HepG2 (cell line): ENCODE measurements around the gene OTOG. TPM values are rescaled to one million over a fixed set of nuclear protein-coding genes. Genes with fewer than 3 reads are reported as not detected.

ENCODE experiments used
- ATAC-seq: fragments of 200-7000 bp; cut with Tn5 transposase; 3 replicates; pipeline ENCODE4 v1.9.1; 2020; ENCODE audit warnings: mild to moderate bottlenecking, moderate library complexity
- BruUV-seq: library from RNA; stranded (reverse); fragments of 400-500 nt; replicated peaks from 2 replicates; lab custom pipeline; 2021; lab: Mats Ljungman, UMichigan
- CTCF ChIA-PET: fragments of 300-600 bp; formaldehyde crosslinking; extraction: SDS; loops from one replicate; lab custom pipeline; 2021; ENCODE audit warnings: low total read pairs, inconsistent platforms, low intra/inter-chr PET ratio; lab: Yijun Ruan, JAX
- POLR2A ChIA-PET: fragments of 350-600 bp; sonication (Branson Sonifier 250); formaldehyde crosslinking; loops from one replicate; lab custom pipeline; 2020; ENCODE audit warnings: antibody characterized with exemption, inconsistent platforms; lab: Yijun Ruan, JAX
- DNase-seq: peaks from one replicate; pipeline ENCODE4 v3.0.0-alpha.2; 2015; ENCODE audit warnings: low spot score
- FAIRE-seq: peaks from 3 replicates; lab custom pipeline; 2011; peaks lifted over from hg19 to GRCh38; lab: Jason Lieb, UNC
- H2AFZ ChIP-seq: one replicate; pipeline ENCODE4 v1.6.1; 2011; ENCODE audit warnings: low read length, inconsistent platforms
- H3K27ac ChIP-seq: fragments of 300-600 bp; 3 replicates; pipeline ENCODE4 v1.8.0; 2011; ENCODE audit warnings: mixed run types, mild to moderate bottlenecking, mixed read lengths, low read length, inconsistent platforms; ENCODE audit not compliant: insufficient read depth; ENCODE audit errors: extremely low read length
- H3K27me3 ChIP-seq, 2 experiments: fragments of 200-600 bp in 1 of 2; 2 replicates in 1 of 2; 3 replicates in 1 of 2; pipeline versions ENCODE4 v1.6.0 to v1.8.0; 2011; ENCODE audit warnings: low read length in 2 of 2, mild to moderate bottlenecking in 2 of 2, moderate library complexity in 2 of 2, inconsistent platforms in 1 of 2; ENCODE audit not compliant: insufficient read depth in 2 of 2, control insufficient read depth in 1 of 2
- H3K36me3 ChIP-seq, 2 experiments: fragments of 200-600 bp in 1 of 2; replicated peaks in 1 of 2; 2 replicates in 1 of 2; 3 replicates in 1 of 2; pipeline versions ENCODE4 v1.5.1 to v1.8.0; 2011; ENCODE audit warnings: low read length in 2 of 2, inconsistent platforms in 1 of 2; ENCODE audit not compliant: insufficient read depth in 2 of 2, control insufficient read depth in 1 of 2
- H3K4me1 ChIP-seq: 2 replicates; pipeline ENCODE4 v1.5.1; 2012; ENCODE audit warnings: low read length, inconsistent platforms; ENCODE audit not compliant: insufficient read depth
- H3K4me2 ChIP-seq: 2 replicates; pipeline ENCODE4 v1.6.0; 2011; ENCODE audit warnings: low read depth, low read length, inconsistent platforms
- H3K4me3 ChIP-seq, 3 experiments: fragments of 200-600 bp in 1 of 3; sonication (generic), shearing (Covaris generic) in 1 of 3; replicated peaks in 1 of 3; 2 replicates each; pipeline ENCODE4 v1.5.1; 2011 to 2016; ENCODE audit warnings: low read length in 3 of 3, inconsistent platforms in 2 of 3, low read depth in 2 of 3, mild to moderate bottlenecking in 2 of 3, control low read depth in 1 of 3, mixed read lengths in 1 of 3; ENCODE audit not compliant: insufficient read depth in 1 of 3
- H3K79me2 ChIP-seq: one replicate; pipeline ENCODE4 v1.6.1; 2011; ENCODE audit warnings: low read length, inconsistent platforms; ENCODE audit not compliant: insufficient read depth
- H3K9ac ChIP-seq: 2 replicates; pipeline ENCODE4 v1.6.0; 2011; ENCODE audit warnings: mild to moderate bottlenecking, low read depth, low read length, inconsistent platforms; ENCODE audit not compliant: insufficient read depth
- H3K9me3 ChIP-seq: 2 replicates; pipeline ENCODE4 v1.5.1; 2012; ENCODE audit warnings: mild to moderate bottlenecking, low read length
- H4K20me1 ChIP-seq: 2 replicates; pipeline ENCODE4 v1.6.0; 2011; ENCODE audit warnings: inconsistent platforms, mild to moderate bottlenecking, low read length, moderate library complexity; ENCODE audit not compliant: insufficient read depth
- AFF4 ChIP-seq: sonication (generic); formaldehyde crosslinking; IDR thresholded peaks from 2 replicates; pipeline ENCODE4 v1.4.0; 2020; ENCODE audit warnings: missing genetic modification reagents
- FOXP1 ChIP-seq, 2 experiments: fragments of 450-650 bp in 1 of 2; IDR thresholded peaks; 2 replicates each; pipeline ENCODE4 v1.6.1; 2017 to 2018; ENCODE audit warnings: antibody characterized with exemption in 1 of 2
- GTF3A ChIP-seq: sonication (generic); formaldehyde crosslinking; conservative IDR thresholded peaks from 2 replicates; pipeline ENCODE4 v1.4.0; 2020; ENCODE audit warnings: mild to moderate bottlenecking, missing genetic modification reagents
- MEIS2 ChIP-seq: sonication (generic); formaldehyde crosslinking; IDR thresholded peaks from 2 replicates; pipeline ENCODE4 v1.9.0; 2021; ENCODE audit warnings: mild to moderate bottlenecking, missing genetic modification reagents
- NFKBIZ ChIP-seq: IDR thresholded peaks from 2 replicates; pipeline ENCODE4 v1.6.1; 2018; ENCODE audit warnings: missing genetic modification reagents, missing compliant biosample characterization
- POGK ChIP-seq: sonication (generic); formaldehyde crosslinking; conservative IDR thresholded peaks from 2 replicates; pipeline ENCODE4 v1.8.0; 2022; ENCODE audit warnings: mild to moderate bottlenecking, moderate library complexity, missing genetic modification reagents
- SAFB2 ChIP-seq: sonication (generic); formaldehyde crosslinking; IDR thresholded peaks from 2 replicates; pipeline ENCODE4 v1.5.1; 2020; ENCODE audit warnings: missing genetic modification reagents, low read depth, mild to moderate bottlenecking, borderline replicate concordance
- SMARCC2 ChIP-seq: fragments of 450-650 bp; IDR thresholded peaks from 2 replicates; pipeline ENCODE4 v1.6.1; 2017; ENCODE audit warnings: antibody characterized with exemption, mild to moderate bottlenecking
- ZKSCAN5 ChIP-seq: sonication (generic); formaldehyde crosslinking; IDR thresholded peaks from 2 replicates; pipeline ENCODE4 v1.5.1; 2020; ENCODE audit warnings: mild to moderate bottlenecking, missing genetic modification reagents
- ZNF292 ChIP-seq: sonication (generic); formaldehyde crosslinking; IDR thresholded peaks from 2 replicates; pipeline ENCODE4 v1.8.1; 2022; ENCODE audit warnings: mild to moderate bottlenecking, low read depth, missing genetic modification reagents, borderline replicate concordance
- ZNF761 ChIP-seq: sonication (generic); formaldehyde crosslinking; conservative IDR thresholded peaks from 2 replicates; pipeline ENCODE4 v1.4.0; 2020; ENCODE audit warnings: mild to moderate bottlenecking, missing genetic modification reagents
- ZNF850 ChIP-seq: sonication (generic); formaldehyde crosslinking; conservative IDR thresholded peaks from 2 replicates; pipeline ENCODE4 v1.9.0; 2021; ENCODE audit warnings: mild to moderate bottlenecking, missing genetic modification reagents
- ZNF878 ChIP-seq: sonication (generic); formaldehyde crosslinking; IDR thresholded peaks from 2 replicates; pipeline ENCODE4 v1.8.1; 2023; ENCODE audit warnings: mild to moderate bottlenecking, missing genetic modification reagents, moderate library complexity
- WGBS: methylation state at CpG from one replicate; pipeline ENCODE4 v1.1.6; 2017; ENCODE audit warnings: low lambda C conversion rate; 5-methylcytosine and 5-hydroxymethylcytosine counted together
- in situ Hi-C: cut with HindIII; loops from 2 replicates; pipeline ENCODE4 v1.10.0; 2017; ENCODE audit warnings: low pct_unique_long_range_greater_than_20kb; ENCODE audit not compliant: extremely low pct_ligation_motif_present
- intact Hi-C: fragments of 100-400 bp; cut with micrococcal nuclease; formaldehyde crosslinking; loops from one replicate; pipeline ENCODE4 v1.10.0; 2022; ENCODE audit not compliant: unreplicated experiment
- polyA plus RNA-seq, 8 experiments: library from polyadenylated mRNA; depleted of rRNA in 3 of 8; stranded (reverse) in 7 of 8; unstranded in 1 of 8; fragments of >200 nt; fragmentation: Illumina TruSeq in 4 of 8; extraction: Trizol in 4 of 8; gene quantifications; 2 replicates each; pipeline versions ENCODE4 v1.2.1 to v1.2.3, GENCODE V29; 2011 to 2016; ENCODE audit warnings: low read depth in 4 of 8, missing spikeins in 1 of 8, mixed read lengths in 1 of 8; ENCODE audit not compliant: insufficient read depth in 1 of 8
- total RNA-seq, 5 experiments: library from RNA; depleted of rRNA; stranded (reverse); fragments of >200 nt; fragmentation: Illumina TruSeq; extraction: Trizol; gene quantifications; 2 replicates each; pipeline ENCODE4 v1.2.3, GENCODE V29; 2016; ENCODE audit warnings: low read depth in 1 of 5
- TF ChIP-seq, protein P1 (sequence below): sonication (generic); formaldehyde crosslinking; IDR thresholded peaks from 2 replicates; pipeline ENCODE4 v1.4.0; 2020; ENCODE audit warnings: missing genetic modification reagents; ENCODE audit errors: not compliant biosample characterization

Gene OTOG
- total and polyA plus RNA-seq, 2 of the 13 experiments (the other 11 are each of a cell fraction or from before 2014, with no cell fraction given): not detected

GRCh38 chr11:17506314-17506713 is 40.7 kb upstream of the OTOG start:
- H3K27me3 ChIP-seq: peaks cover 0 to 1% of the 10 kb centered on the region in 2 experiments; a peak in 2 of 5 replicates

GRCh38 chr11:17506942-17507341 is 40.1 kb upstream of the OTOG start:
- FAIRE-seq: no peak
- Histone ChIP-seq H2AFZ (no peak overlapping the region), H3K27me3 (peaks cover 0 to 1% of the 10 kb centered on the region in 2 experiments; a peak in 2 of 5 replicates), H3K4me1 (no peaks in the 10 kb centered on the region), H3K9me3 (no peaks in the 10 kb centered on the region), H3K4me2 (no peak overlapping the region), H3K9ac (no peak overlapping the region), H3K36me3 (no peaks in the 10 kb centered on the region), H4K20me1 (no peaks in the 10 kb centered on the region), H3K4me3 (no peak overlapping the region), H3K79me2 (no peaks in the 10 kb centered on the region), H3K27ac (no peak overlapping the region)
- in situ Hi-C loops: loop anchor here (5.0 to 25.0 kb wide), 2 partner anchors 125 to 270 kb away; no protein-coding TSS in a partner anchor
- intact Hi-C loops: loop anchor here (10.0 kb wide), 1 partner anchor 272 kb away; no protein-coding TSS in a partner anchor
- no peak for DNase-seq
- POLR2A ChIA-PET: no interaction called here
- no TSS peak for BruUV-seq
- CTCF ChIA-PET: no interaction called here
- 24% methylated on average over 3 of the region's 3 CpGs for WGBS
- ATAC-seq: peak; percentile 23; the same call in 1 of the 3 replicates
- TF ChIP-seq POGK: no peak
- no peak for TF ChIP-seq SAFB2
- TF ChIP-seq AFF4 (CRISPR knock-in tag): no peak
- no peak for TF ChIP-seq ZNF292 (CRISPR knock-in tag)
- TF ChIP-seq MEIS2 (CRISPR knock-in tag): no peak

More at GRCh38 chr11:17506314-17506713, 40.7 kb upstream of the OTOG start:
- Histone ChIP-seq H3K9me3 (no peaks in the 10 kb centered on the region), H3K4me1 (no peaks in the 10 kb centered on the region), H3K4me3 (no peak overlapping the region), H3K36me3 (no peaks in the 10 kb centered on the region), H3K4me2 (no peak overlapping the region), H3K79me2 (no peaks in the 10 kb centered on the region), H3K27ac (no peak overlapping the region), H2AFZ (no peak overlapping the region), H3K9ac (no peak overlapping the region), H4K20me1 (no peaks in the 10 kb centered on the region)
- in situ Hi-C loops: loop anchor here (5.0 to 25.0 kb wide), 2 partner anchors 124 to 269 kb away; no protein-coding TSS in a partner anchor
- no peak for ATAC-seq
- no peak for FAIRE-seq
- intact Hi-C loops: loop anchor here (10.0 kb wide), 1 partner anchor 272 kb away; no protein-coding TSS in a partner anchor
- no TSS peak for BruUV-seq
- CTCF ChIA-PET: no interaction called here
- WGBS: 51% methylated on average over 5 of the region's 6 CpGs
- no peak for DNase-seq
- TF ChIP-seq NFKBIZ (CRISPR knock-in tag): no peak
- no peak for TF ChIP-seq FOXP1 (IDR thresholded peaks at IDR 0.05)
- TF ChIP-seq FOXP1 (CRISPR knock-in tag; IDR thresholded peaks at IDR 0.05): no peak
- no peak for TF ChIP-seq ZKSCAN5 (CRISPR knock-in tag)
- TF ChIP-seq ZNF761 (CRISPR knock-in tag): no peak
- no peak for TF ChIP-seq SMARCC2
- TF ChIP-seq GTF3A: no peak
- no peak for TF ChIP-seq ZNF878
- TF ChIP-seq ZNF850 (CRISPR knock-in tag): no peak
- TF ChIP-seq, protein P1, sequence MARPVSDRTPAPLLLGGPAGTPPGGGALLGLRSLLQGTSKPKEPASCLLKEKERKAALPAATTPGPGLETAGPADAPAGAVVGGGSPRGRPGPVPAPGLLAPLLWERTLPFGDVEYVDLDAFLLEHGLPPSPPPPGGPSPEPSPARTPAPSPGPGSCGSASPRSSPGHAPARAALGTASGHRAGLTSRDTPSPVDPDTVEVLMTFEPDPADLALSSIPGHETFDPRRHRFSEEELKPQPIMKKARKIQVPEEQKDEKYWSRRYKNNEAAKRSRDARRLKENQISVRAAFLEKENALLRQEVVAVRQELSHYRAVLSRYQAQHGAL: no peak
- POLR2A ChIA-PET: no interaction called here
